Measurements from ENCODE around the gene CYP3A7. TPM values are rescaled to one million over a fixed set of nuclear protein-coding genes. Genes with fewer than 3 reads are reported as not detected.

The CYP3A7 gene
- total and polyA plus RNA-seq, 2 of the 13 experiments (the other 11 are each of a cell fraction or from before 2014, with no cell fraction given), result 5.8 to 6.4 TPM

DNA sequence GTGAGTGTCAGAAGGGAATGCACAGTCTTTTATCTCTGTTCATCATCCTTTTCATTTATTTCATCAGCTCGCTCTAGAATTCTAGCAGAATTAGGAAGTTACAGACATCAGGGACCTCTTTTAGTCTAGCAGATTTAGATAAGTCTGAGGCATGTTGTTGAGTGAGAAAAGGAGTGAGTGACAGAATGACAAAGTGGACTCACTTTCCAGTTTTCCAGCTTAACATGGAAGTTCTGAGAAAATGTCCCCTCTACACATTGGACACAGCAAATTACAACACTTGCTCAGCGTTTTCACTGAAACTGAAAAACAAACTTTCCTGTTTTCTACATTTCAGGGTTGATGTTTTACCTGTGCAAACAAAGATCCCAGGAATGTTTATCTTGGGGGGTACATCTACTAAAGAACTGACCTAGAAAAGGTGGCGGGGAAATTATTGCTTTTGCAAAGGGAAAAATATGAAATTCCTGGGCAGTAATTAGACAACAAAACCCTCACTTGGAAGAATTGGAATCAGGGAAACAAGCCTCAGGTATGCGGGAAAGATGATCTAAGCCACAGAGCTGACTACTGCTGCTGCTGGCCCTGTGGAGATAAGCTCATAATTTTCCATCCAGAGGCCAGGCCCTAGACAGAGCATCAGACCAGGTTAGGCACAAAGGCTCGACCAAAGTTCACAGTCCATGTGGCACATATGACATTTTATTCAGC, 40.6 kb downstream of the CYP3A7 start (continued):
- no peak for TF ChIP-seq GTF3A (CRISPR knock-in tag; conservative IDR thresholded peaks at IDR 0.05)
- no peak for TF ChIP-seq ZNF335 (CRISPR knock-in tag; IDR thresholded peaks at IDR 0.05)
- TF ChIP-seq ZFP37 (CRISPR knock-in tag; IDR thresholded peaks at IDR 0.05; ENCODE audit: borderline replicate concordance), result no peak
- TF ChIP-seq, protein P1, sequence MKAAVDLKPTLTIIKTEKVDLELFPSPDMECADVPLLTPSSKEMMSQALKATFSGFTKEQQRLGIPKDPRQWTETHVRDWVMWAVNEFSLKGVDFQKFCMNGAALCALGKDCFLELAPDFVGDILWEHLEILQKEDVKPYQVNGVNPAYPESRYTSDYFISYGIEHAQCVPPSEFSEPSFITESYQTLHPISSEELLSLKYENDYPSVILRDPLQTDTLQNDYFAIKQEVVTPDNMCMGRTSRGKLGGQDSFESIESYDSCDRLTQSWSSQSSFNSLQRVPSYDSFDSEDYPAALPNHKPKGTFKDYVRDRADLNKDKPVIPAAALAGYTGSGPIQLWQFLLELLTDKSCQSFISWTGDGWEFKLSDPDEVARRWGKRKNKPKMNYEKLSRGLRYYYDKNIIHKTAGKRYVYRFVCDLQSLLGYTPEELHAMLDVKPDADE (CRISPR knock-in tag; IDR thresholded peaks at IDR 0.05), result no peak
- TF ChIP-seq TGIF2 (CRISPR knock-in tag; IDR thresholded peaks at IDR 0.05), result no peak
- TF ChIP-seq KLF11 (CRISPR knock-in tag; IDR thresholded peaks at IDR 0.05), result no peak
- no peak for TF ChIP-seq ZNF607 (CRISPR knock-in tag; IDR thresholded peaks at IDR 0.05; ENCODE audit: borderline replicate concordance)
- no peak for TF ChIP-seq ZNF589 (CRISPR knock-in tag; conservative IDR thresholded peaks at IDR 0.05)
- TF ChIP-seq ZNF850 (CRISPR knock-in tag; conservative IDR thresholded peaks at IDR 0.05), result no peak
- TF ChIP-seq, protein P2, sequence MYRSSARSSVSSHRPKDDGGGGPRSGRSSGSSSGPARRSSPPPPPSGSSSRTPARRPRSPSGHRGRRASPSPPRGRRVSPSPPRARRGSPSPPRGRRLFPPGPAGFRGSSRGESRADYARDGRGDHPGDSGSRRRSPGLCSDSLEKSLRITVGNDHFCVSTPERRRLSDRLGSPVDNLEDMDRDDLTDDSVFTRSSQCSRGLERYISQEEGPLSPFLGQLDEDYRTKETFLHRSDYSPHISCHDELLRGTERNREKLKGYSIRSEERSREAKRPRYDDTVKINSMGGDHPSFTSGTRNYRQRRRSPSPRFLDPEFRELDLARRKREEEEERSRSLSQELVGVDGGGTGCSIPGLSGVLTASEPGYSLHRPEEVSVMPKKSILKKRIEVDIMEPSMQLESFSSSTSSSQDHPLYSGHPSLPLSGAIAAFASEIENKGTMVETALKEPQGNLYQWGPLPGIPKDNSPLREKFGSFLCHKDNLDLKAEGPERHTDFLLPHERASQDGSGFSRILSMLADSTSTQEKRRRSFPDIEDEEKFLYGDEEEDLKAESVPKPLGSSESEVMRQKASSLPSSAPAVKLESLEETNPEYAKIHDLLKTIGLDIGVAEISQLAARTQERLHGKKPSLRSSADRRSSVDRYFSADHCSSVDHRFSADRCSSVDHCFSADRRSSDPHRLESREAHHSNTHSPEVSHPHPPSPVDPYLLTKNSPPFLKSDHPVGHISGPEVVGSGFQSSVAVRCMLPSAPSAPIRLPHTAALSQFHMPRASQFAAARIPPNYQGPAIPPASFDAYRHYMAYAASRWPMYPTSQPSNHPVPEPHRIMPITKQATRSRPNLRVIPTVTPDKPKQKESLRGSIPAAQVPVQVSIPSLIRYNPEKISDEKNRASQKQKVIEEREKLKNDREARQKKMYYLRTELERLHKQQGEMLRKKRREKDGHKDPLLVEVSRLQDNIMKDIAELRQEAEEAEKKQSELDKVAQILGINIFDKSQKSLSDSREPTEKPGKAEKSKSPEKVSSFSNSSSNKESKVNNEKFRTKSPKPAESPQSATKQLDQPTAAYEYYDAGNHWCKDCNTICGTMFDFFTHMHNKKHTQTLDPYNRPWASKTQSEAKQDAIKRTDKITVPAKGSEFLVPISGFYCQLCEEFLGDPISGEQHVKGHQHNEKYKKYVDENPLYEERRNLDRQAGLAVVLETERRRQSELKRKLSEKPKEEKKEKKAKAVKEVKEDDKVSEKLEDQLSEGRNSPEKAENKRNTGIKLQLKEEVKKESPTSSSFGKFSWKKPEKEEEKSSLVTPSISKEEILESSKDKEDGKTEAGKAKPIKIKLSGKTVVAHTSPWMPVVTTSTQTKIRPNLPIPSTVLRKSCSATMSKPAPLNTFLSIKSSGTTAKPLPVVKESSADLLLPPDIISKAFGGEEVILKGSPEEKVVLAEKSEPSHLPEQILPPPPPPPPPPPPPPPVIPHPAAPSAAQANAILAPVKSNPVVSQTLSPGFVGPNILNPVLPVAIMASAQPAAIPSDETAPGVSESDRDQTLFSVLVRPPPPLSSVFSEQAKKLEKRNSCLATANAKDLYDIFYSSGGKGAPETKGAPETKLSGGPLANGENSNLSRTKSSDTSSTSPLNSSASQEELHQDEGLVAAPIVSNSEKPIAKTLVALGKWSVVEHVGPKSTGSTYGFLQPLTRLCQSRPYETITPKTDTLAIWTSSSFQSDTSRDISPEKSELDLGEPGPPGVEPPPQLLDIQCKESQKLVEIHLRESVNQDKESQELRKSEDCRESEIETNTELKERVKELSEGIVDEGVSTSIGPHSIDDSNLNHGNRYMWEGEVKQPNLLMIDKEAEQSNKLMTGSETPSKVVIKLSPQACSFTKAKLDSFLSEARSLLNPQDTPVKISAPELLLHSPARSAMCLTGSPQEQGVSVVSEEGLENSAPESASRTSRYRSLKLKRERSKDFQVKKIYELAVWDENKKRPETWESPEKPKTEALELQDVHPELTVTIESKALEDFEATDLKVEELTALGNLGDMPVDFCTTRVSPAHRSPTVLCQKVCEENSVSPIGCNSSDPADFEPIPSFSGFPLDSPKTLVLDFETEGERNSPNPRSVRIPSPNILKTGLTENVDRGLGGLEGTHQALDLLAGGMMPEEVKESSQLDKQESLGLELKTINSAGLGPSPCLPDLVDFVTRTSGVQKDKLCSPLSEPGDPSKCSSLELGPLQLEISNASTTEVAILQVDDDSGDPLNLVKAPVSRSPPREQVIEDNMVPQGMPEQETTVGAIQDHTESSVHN (CRISPR knock-in tag; IDR thresholded peaks at IDR 0.05), result no peak
- TF ChIP-seq POLR2AphosphoS5 (IDR thresholded peaks at IDR 0.05; ENCODE audit: low read depth, low read length), result peak; percentile 72
- TF ChIP-seq ZFX (CRISPR knock-in tag; IDR thresholded peaks at IDR 0.05; ENCODE audit: low read depth), result peak; percentile 53; the same call in 1 of the 2 replicates
- TF ChIP-seq, protein P3, sequence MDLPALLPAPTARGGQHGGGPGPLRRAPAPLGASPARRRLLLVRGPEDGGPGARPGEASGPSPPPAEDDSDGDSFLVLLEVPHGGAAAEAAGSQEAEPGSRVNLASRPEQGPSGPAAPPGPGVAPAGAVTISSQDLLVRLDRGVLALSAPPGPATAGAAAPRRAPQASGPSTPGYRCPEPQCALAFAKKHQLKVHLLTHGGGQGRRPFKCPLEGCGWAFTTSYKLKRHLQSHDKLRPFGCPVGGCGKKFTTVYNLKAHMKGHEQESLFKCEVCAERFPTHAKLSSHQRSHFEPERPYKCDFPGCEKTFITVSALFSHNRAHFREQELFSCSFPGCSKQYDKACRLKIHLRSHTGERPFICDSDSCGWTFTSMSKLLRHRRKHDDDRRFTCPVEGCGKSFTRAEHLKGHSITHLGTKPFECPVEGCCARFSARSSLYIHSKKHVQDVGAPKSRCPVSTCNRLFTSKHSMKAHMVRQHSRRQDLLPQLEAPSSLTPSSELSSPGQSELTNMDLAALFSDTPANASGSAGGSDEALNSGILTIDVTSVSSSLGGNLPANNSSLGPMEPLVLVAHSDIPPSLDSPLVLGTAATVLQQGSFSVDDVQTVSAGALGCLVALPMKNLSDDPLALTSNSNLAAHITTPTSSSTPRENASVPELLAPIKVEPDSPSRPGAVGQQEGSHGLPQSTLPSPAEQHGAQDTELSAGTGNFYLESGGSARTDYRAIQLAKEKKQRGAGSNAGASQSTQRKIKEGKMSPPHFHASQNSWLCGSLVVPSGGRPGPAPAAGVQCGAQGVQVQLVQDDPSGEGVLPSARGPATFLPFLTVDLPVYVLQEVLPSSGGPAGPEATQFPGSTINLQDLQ (CRISPR knock-in tag; IDR thresholded peaks at IDR 0.05), result no peak
- TF ChIP-seq, protein P4, sequence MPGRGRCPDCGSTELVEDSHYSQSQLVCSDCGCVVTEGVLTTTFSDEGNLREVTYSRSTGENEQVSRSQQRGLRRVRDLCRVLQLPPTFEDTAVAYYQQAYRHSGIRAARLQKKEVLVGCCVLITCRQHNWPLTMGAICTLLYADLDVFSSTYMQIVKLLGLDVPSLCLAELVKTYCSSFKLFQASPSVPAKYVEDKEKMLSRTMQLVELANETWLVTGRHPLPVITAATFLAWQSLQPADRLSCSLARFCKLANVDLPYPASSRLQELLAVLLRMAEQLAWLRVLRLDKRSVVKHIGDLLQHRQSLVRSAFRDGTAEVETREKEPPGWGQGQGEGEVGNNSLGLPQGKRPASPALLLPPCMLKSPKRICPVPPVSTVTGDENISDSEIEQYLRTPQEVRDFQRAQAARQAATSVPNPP (CRISPR knock-in tag; IDR thresholded peaks at IDR 0.05), result no peak
- TF ChIP-seq JARID2 (CRISPR knock-in tag; IDR thresholded peaks at IDR 0.05; ENCODE audit: insufficient replicate concordance), result no peak
